SU-DHL-6 (cell line): ENCODE results near the gene PGPEP1.

Source experiments
- EZH2phosphoT487 ChIP-seq: fragments of 200-600 bp; sonication (generic), shearing (Covaris generic); conservative IDR thresholded peaks from 2 replicates; pipeline ENCODE4 v1.6.1; 2018; ENCODE audit warnings: mild to moderate bottlenecking, antibody characterized with exemption, low read length, moderate library complexity, mixed read lengths
- TF ChIP-seq, protein P1 (sequence below): fragments of 200-600 bp; sonication (generic); IDR thresholded peaks from one replicate; pipeline ENCODE4 v1.5.1; 2017; ENCODE audit warnings: antibody characterized with exemption, mild to moderate bottlenecking, low read length, moderate library complexity; ENCODE audit not compliant: insufficient read depth, poor library complexity, severe bottlenecking

GRCh38 chr19:18342090-18342632, 1.8 kb downstream of the PGPEP1 start:
- TF ChIP-seq, protein P1, sequence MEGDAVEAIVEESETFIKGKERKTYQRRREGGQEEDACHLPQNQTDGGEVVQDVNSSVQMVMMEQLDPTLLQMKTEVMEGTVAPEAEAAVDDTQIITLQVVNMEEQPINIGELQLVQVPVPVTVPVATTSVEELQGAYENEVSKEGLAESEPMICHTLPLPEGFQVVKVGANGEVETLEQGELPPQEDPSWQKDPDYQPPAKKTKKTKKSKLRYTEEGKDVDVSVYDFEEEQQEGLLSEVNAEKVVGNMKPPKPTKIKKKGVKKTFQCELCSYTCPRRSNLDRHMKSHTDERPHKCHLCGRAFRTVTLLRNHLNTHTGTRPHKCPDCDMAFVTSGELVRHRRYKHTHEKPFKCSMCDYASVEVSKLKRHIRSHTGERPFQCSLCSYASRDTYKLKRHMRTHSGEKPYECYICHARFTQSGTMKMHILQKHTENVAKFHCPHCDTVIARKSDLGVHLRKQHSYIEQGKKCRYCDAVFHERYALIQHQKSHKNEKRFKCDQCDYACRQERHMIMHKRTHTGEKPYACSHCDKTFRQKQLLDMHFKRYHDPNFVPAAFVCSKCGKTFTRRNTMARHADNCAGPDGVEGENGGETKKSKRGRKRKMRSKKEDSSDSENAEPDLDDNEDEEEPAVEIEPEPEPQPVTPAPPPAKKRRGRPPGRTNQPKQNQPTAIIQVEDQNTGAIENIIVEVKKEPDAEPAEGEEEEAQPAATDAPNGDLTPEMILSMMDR, result no peak
- TF ChIP-seq EZH2phosphoT487, result no peak
